ENCODE measurements around the gene FAM200A. TPM values are rescaled to one million over a fixed set of nuclear protein-coding genes. Genes with fewer than 3 reads are reported as not detected.
"Not testable (repeated sequence)": the region's sequence is repeated elsewhere in the genome, so short reads cannot be mapped to it uniquely, and the experiment has no call there.

The FAM200A gene
- total RNA-seq, 2 donors from 2014 or later: 2.2 to 5.4 TPM

GRCh38 chr7:99540542-99540941 is 11.4 kb downstream of the FAM200A start:
- ATAC-seq (no peak), DNase-seq (ENCODE audit: low spot score in 2 of 2) (no peak)
- Mint-ChIP-seq H3K9me3 (peaks cover 20 to 33% of the 10 kb centered on the region in 2 donors), H3K36me3 (peaks cover 27 to 47% of the 10 kb centered on the region in 2 donors), H3K27ac (no peak overlapping the region)

- ATAC-seq (no peak), DNase-seq (ENCODE audit: low spot score in 2 of 2) (no peak)
- peaks cover 27 to 47% of the 10 kb centered on the region in 2 donors for H3K36me3 Mint-ChIP-seq
- H3K9me3 Mint-ChIP-seq: peaks cover 20 to 28% of the 10 kb centered on the region in 2 donors
- H3K27ac Mint-ChIP-seq: no peak overlapping the region
Measured at GRCh38 chr7:99539213-99539811, 12.6 kb downstream of the FAM200A start.

- peaks cover 31 to 42% of the 10 kb centered on the region in 2 donors for H3K9me3 Mint-ChIP-seq
- no peak overlapping the region for H3K27ac Mint-ChIP-seq
- ATAC-seq (no peak), DNase-seq (ENCODE audit: low spot score in 2 of 2) (no peak)
- peaks cover 51 to 57% of the 10 kb centered on the region in 2 donors for H3K36me3 Mint-ChIP-seq
Measured at GRCh38 chr7:99535667-99536066, 16.2 kb downstream of the FAM200A start.

- DNase-seq (ENCODE audit: low spot score in 2 of 2) (no peak), ATAC-seq (no peak)
- peaks cover 29 to 36% of the 10 kb centered on the region in 2 donors for H3K9me3 Mint-ChIP-seq
- H3K27ac Mint-ChIP-seq: no peak overlapping the region
- H3K36me3 Mint-ChIP-seq: peaks cover 60 to 82% of the 10 kb centered on the region in 2 donors
Measured at GRCh38 chr7:99531354-99531765, 20.6 kb downstream of the FAM200A start.

GRCh38 chr7:99525713-99526440 is 26.0 kb downstream of the FAM200A start:
- Mint-ChIP-seq H3K36me3 (peaks cover 36 to 53% of the 10 kb centered on the region in 2 donors), H3K27ac (peak overlapping the region in 1 of 2 donors; percentile 52), H3K9me3 (peaks cover 6 to 8% of the 10 kb centered on the region in 2 donors)
- peak in 1 of 2 donors; percentile 47 for ATAC-seq
- DNase-seq (ENCODE audit: low spot score in 2 of 2): no peak

GRCh38 chr7:99521399-99521798 is 30.5 kb downstream of the FAM200A start:
- DNase-seq (ENCODE audit: low spot score in 2 of 2) (no peak), ATAC-seq (no peak)
- Mint-ChIP-seq H3K36me3 (peaks cover 12 to 28% of the 10 kb centered on the region in 2 donors), H3K9me3 (no peaks in the 10 kb centered on the region), H3K27ac (no peak overlapping the region)

GRCh38 chr7:99514050-99514449 is 37.9 kb downstream of the FAM200A start:
- H3K27ac Mint-ChIP-seq: no peak overlapping the region
- H3K9me3 Mint-ChIP-seq: no peaks in the 10 kb centered on the region
- DNase-seq (ENCODE audit: low spot score in 2 of 2): no peak
- no peak for ATAC-seq
- peaks cover 8 to 15% of the 10 kb centered on the region in 2 donors for H3K36me3 Mint-ChIP-seq

GRCh38 chr7:99505324-99505662 is 46.6 kb downstream of the FAM200A start:
- peak overlapping the region; percentile 89 to 99 for H3K27ac Mint-ChIP-seq
- no peak for ATAC-seq
- H3K36me3 Mint-ChIP-seq: peaks cover 20 to 30% of the 10 kb centered on the region in 2 donors
- H3K9me3 Mint-ChIP-seq: peaks cover 7% of the 10 kb centered on the region in 2 donors
- DNase-seq (ENCODE audit: low spot score in 2 of 2): no peak

- peak; percentile 95 to 97 for DNase-seq (ENCODE audit: low spot score in 2 of 2)
- H3K9me3 Mint-ChIP-seq: peaks cover 7% of the 10 kb centered on the region in 2 donors
- peak; percentile 83 to 88 for ATAC-seq
- peak within 1 kb of the TSS; percentile 89 to 99 for H3K27ac Mint-ChIP-seq
- H3K36me3 Mint-ChIP-seq: peaks cover 25 to 35% of the 10 kb centered on the region in 2 donors
Measured at GRCh38 chr7:99504603-99505323, 47.2 kb downstream of the FAM200A start, which contains the start of gene ZKSCAN5. Gene ZKSCAN5, plus strand, starts transcription at chr7:99504662. Its CDS starts 1,383 bp downstream, at chr7:99506045.

- Mint-ChIP-seq H3K9me3 (peaks cover 7% of the 10 kb centered on the region in 2 donors), H3K36me3 (peaks cover 30 to 40% of the 10 kb centered on the region in 2 donors), H3K27ac (peak overlapping the region; percentile 89 to 99)
- ATAC-seq (peak; percentile 88), DNase-seq (ENCODE audit: low spot score in 2 of 2) (no peak)
Measured at GRCh38 chr7:99504281-99504602, 47.7 kb downstream of the FAM200A start.

GRCh38 chr7:99501236-99501635 is 50.7 kb downstream of the FAM200A start:
- ATAC-seq; DNase-seq (ENCODE audit: low spot score in 2 of 2); H3K9me3 Mint-ChIP-seq; H3K27ac Mint-ChIP-seq: not testable (repeated sequence)
- H3K36me3 Mint-ChIP-seq: peaks cover 49 to 57% of the 10 kb centered on the region in 2 donors

GRCh38 chr7:99500637-99501009 is 51.3 kb downstream of the FAM200A start:
- peak overlapping the region; percentile 99 to 100 for H3K27ac Mint-ChIP-seq
- peaks cover 53 to 54% of the 10 kb centered on the region in 2 donors for H3K36me3 Mint-ChIP-seq
- no peak for DNase-seq (ENCODE audit: low spot score in 2 of 2)
- ATAC-seq: no peak
- peaks cover 7% of the 10 kb centered on the region in 2 donors for H3K9me3 Mint-ChIP-seq

- peak within 1 kb of the TSS; percentile 99 to 100 for H3K27ac Mint-ChIP-seq
- peaks cover 49 to 54% of the 10 kb centered on the region in 2 donors for H3K36me3 Mint-ChIP-seq
- DNase-seq (ENCODE audit: low spot score in 2 of 2) (peak; percentile 86 to 88), ATAC-seq (peak; percentile 54 to 56)
- peaks cover 7% of the 10 kb centered on the region in 2 donors for H3K9me3 Mint-ChIP-seq
Measured at GRCh38 chr7:99499721-99500636, 51.9 kb downstream of the FAM200A start, which contains the start of gene ZNF394. Gene ZNF394, minus strand, starts transcription at chr7:99500281. Its CDS starts 188 bp downstream, at chr7:99500093.

- Mint-ChIP-seq H3K9me3 (peaks cover 8 to 9% of the 10 kb centered on the region in 2 donors), H3K27ac (peak overlapping the region; percentile 99 to 100), H3K36me3 (peaks cover 55 to 61% of the 10 kb centered on the region in 2 donors)
- no peak for DNase-seq (ENCODE audit: low spot score in 2 of 2)
- ATAC-seq: peak; percentile 42 to 64
Measured at GRCh38 chr7:99499371-99499720, 52.6 kb downstream of the FAM200A start.

- DNase-seq (ENCODE audit: low spot score in 2 of 2) (no peak), ATAC-seq (no peak)
- H3K9me3 Mint-ChIP-seq: peaks cover 16 to 17% of the 10 kb centered on the region in 2 donors
- peaks cover 63 to 69% of the 10 kb centered on the region in 2 donors for H3K36me3 Mint-ChIP-seq
- peak overlapping the region; percentile 99 to 100 for H3K27ac Mint-ChIP-seq
Measured at GRCh38 chr7:99498546-99498944, 53.4 kb downstream of the FAM200A start.

Measured in activated naive CD4-positive, alpha-beta T cell treated with anti-CD3 and anti-CD28 coated beads, Interleukin-2, amount 50 U/mL, for 72 hours (primary cell).